AG04449 (cell line): ENCODE results near the gene CACNA1E.

Source experiments
- CTCF ChIA-PET: fragments of 350-600 bp; formaldehyde crosslinking; extraction: SDS; loops from one replicate; lab custom pipeline; 2021; ENCODE audit warnings: antibody characterized with exemption; lab: Yijun Ruan, JAX
- POLR2A ChIA-PET: fragments of 400-600, 350-600 bp; formaldehyde crosslinking; extraction: SDS; loops from one replicate; lab custom pipeline; 2020; ENCODE audit warnings: antibody characterized with exemption, inconsistent platforms; lab: Yijun Ruan, JAX
- DNase-seq: peaks from one replicate; pipeline ENCODE4 v3.0.0-alpha.2; 2010; ENCODE audit warnings: low read depth, low spot score
- H3K4me3 ChIP-seq: 2 replicates; pipeline ENCODE4 v1.5.1; 2011; ENCODE audit warnings: low read depth, mild to moderate bottlenecking, control low read depth, low read length
- TF ChIP-seq, protein P1 (sequence below): IDR thresholded peaks from one replicate; pipeline ENCODE4 v1.5.1; 2011; ENCODE audit warnings: mild to moderate bottlenecking, moderate library complexity, low read length, control low read depth, inconsistent platforms; ENCODE audit not compliant: insufficient read depth; ENCODE audit errors: missing control alignments

Gene CACNA1E

DNA sequence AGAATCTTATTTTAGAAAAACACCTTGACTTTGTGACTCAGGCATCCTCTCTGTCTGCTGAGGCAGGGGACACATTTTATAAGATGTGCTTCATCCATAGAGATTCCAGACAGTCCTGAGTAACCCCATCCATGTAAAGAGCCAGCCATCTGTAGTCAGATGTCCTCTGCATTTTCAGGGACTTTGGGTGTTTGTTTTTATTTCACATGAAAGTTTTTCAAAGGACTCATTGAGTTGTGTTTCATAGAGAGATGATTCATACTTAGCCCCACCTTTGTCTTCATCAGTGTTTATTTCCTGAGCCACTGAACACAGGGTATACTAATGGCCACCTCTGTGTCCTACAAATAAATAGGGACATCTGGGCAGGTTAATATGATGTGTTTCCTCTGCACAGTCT is 280.4 kb downstream of the CACNA1E start:
- DNase-seq = no peak
- POLR2A ChIA-PET = no interaction called here
- no peak overlapping the region for H3K4me3 ChIP-seq
- CTCF ChIA-PET = no interaction called here
- TF ChIP-seq, protein P1, sequence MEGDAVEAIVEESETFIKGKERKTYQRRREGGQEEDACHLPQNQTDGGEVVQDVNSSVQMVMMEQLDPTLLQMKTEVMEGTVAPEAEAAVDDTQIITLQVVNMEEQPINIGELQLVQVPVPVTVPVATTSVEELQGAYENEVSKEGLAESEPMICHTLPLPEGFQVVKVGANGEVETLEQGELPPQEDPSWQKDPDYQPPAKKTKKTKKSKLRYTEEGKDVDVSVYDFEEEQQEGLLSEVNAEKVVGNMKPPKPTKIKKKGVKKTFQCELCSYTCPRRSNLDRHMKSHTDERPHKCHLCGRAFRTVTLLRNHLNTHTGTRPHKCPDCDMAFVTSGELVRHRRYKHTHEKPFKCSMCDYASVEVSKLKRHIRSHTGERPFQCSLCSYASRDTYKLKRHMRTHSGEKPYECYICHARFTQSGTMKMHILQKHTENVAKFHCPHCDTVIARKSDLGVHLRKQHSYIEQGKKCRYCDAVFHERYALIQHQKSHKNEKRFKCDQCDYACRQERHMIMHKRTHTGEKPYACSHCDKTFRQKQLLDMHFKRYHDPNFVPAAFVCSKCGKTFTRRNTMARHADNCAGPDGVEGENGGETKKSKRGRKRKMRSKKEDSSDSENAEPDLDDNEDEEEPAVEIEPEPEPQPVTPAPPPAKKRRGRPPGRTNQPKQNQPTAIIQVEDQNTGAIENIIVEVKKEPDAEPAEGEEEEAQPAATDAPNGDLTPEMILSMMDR = no peak

DNA sequence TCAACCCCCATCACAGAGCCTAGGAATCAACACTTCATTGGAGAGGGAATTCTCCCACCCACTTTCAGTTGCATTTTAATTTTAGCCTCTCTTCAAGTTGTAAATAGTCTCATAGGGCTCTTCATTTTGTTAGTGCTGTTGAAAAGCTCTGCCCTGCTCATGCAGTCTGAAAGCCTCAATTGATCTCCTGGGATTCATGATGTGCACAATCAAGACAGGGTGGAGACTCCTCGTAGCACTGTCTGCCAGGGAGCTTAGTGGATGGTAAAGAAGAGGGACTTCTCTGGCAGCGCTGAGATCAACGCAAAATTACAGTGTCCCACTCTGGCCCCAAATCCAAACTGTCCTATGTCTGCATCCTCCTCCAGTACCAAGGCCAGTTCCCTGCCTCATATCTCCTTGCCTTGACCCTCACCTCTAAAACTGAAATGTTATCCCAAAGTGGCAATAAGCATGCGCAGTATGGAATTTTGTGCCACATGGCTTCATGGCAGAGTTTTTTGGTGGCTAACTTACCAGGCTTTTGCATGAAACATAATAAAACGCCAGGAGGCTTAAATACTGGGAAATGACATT is 282.2 kb downstream of the CACNA1E start:
- no peak for DNase-seq
- ChIA-PET CTCF (no interaction called here), POLR2A (no interaction called here)
- no peak overlapping the region for H3K4me3 ChIP-seq
- TF ChIP-seq, protein P1 = no peak

DNA sequence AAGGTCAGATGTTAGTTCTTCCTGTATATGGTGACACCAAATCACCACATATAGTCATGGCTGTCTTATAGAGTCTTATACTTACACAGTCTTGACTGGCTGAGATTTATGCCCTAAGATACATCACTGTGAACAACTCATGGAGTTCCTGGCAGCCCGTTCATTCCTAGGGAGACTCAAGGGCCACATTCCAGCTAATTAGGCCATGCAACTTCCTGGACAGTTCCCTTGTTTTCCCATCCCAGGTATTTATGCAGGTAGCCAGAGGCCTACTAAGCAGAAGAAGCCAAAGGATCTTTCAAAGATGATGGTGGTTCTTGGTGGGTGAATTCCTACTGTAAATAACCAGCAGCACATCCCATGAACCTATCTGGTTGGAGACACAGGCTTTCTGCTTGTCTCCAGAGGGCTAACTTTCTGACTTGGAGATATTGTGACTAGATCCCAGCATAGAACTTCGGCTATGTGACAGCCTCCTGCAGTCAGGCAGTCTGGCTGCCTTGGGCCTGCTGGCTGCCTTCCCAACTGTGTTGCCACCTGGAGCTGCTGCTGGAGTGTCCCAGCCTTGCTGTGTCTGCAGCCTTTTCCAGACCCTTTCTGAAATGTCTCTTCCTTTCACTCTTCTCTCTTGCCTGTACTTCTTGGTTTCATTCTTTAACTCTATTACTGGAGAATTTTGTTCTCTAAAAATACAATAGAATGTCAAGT is 283.8 kb downstream of the CACNA1E start:
- TF ChIP-seq, protein P1 = no peak
- H3K4me3 ChIP-seq = no peak overlapping the region
- POLR2A ChIA-PET = no interaction called here
- CTCF ChIA-PET = no interaction called here
- DNase-seq = no peak

DNA sequence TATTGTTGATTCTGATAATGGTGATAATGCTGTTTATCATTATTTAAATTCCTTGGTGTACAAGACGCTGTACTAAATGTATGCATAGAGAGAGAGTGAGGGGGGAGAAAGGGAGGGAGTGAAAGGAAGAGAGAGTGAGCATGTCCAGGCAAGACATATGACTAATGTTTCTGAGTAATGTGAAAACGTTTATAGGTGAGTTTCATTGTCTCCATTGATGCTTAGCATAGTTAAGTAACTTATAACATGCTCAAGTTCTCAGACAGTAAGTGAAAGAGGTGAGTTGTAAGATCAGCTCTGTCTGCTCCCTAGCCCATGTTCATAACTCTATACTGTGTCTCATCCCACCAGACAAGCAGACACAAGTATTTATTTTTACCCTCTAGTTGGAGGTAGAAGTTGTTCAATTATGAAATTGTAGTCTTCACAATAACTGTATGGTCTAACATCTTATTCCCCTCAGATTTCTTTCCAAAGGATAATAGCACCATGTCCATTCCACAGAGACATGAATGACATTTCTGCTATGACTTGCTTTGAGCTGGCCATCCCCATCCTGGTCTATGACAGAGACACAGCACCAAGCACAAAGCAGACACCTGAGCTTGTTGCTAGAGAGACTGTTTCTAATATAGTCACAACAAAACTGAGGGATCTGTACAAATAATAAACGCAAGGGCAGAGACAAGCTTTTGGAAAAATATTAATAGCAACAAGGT is 285.1 kb downstream of the CACNA1E start:
- H3K4me3 ChIP-seq = no peak overlapping the region
- no peak for DNase-seq
- ChIA-PET POLR2A (no interaction called here), CTCF (no interaction called here)
- TF ChIP-seq, protein P1 = no peak

DNA sequence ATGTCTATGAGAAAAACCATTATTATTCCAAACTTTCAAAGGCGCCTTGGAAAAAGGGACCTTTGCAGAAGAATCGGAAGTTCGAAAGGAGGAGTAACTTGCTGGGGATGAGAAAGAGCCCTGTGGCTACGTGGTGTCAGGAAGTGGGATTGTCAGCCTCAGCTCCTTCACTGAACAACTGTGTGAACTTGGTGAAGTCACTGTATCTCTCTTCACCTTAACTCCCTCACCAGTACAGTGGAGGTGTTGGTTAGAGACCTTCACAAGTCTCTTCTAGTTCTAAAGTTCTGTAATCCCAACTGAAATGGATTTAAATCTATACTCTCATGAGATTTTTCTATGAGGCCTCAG is 285.6 kb downstream of the CACNA1E start:
- ChIA-PET POLR2A (no interaction called here), CTCF (no interaction called here)
- TF ChIP-seq, protein P1 = no peak
- no peak for DNase-seq
- no peak overlapping the region for H3K4me3 ChIP-seq

DNA sequence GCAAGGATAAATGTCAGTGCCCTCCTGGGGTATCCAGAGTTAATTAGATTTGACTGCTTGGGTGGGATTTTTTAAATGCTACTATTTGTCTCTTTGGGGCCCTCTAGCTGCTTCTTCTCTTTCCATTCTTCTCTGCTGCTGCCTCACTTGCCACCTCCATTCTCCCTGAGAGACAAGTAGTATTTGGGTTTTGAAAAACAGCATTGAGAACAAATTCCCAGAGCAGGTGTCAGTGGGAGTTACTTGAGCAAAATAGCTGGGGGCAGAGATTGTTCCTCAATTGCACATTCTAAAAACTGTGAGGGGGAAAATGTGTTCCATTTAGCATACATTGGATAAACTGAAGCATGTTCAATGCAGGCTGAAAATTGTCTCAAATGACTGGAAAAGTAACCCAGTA is 286.5 kb downstream of the CACNA1E start:
- TF ChIP-seq, protein P1 = no peak
- H3K4me3 ChIP-seq = no peak overlapping the region
- DNase-seq = no peak
- ChIA-PET CTCF (no interaction called here), POLR2A (no interaction called here)
